Thymus (tissue), 11 donors: ENCODE data around the gene CELSR1. TPM values are rescaled to one million over a fixed set of nuclear protein-coding genes. Genes with fewer than 3 reads are reported as not detected.

Experiments used
- DNase-seq, 9 donors: peaks; one replicate each; pipeline ENCODE4 v3.0.0-alpha.2; 2013; ENCODE audit warnings: low spot score in 9 of 9, low read depth in 6 of 9, missing footprints in 1 of 9
- H3K27ac ChIP-seq, 2 donors: one replicate each; pipeline ENCODE4 v1.5.1; 2013; ENCODE audit warnings: control low read depth in 1 of 2, low read depth in 1 of 2, low read length in 1 of 2, mild to moderate bottlenecking in 1 of 2, moderate library complexity in 1 of 2
- H3K27me3 ChIP-seq, 2 donors: one replicate each; pipeline ENCODE4 v1.5.1; 2013; ENCODE audit warnings: low read length in 1 of 2; ENCODE audit not compliant: control insufficient read depth in 2 of 2, insufficient read depth in 1 of 2
- H3K36me3 ChIP-seq, 2 donors: one replicate each; pipeline ENCODE4 v1.5.1; 2013; ENCODE audit warnings: low read length in 1 of 2, mild to moderate bottlenecking in 1 of 2, moderate library complexity in 1 of 2; ENCODE audit not compliant: control insufficient read depth in 2 of 2, insufficient read depth in 2 of 2
- H3K4me1 ChIP-seq, 2 donors: one replicate each; pipeline ENCODE4 v1.5.1; 2013; ENCODE audit warnings: low read length in 2 of 2; ENCODE audit not compliant: control insufficient read depth in 2 of 2, insufficient read depth in 2 of 2
- H3K4me3 ChIP-seq, 2 donors: one replicate each; pipeline ENCODE4 v1.5.1; 2013; ENCODE audit warnings: low read length in 2 of 2, control low read depth in 1 of 2, mild to moderate bottlenecking in 1 of 2
- H3K9me3 ChIP-seq, 2 donors: one replicate each; pipeline ENCODE4 v1.5.1; 2013; ENCODE audit warnings: low read length in 1 of 2, mild to moderate bottlenecking in 1 of 2; ENCODE audit not compliant: control insufficient read depth in 2 of 2, insufficient read depth in 1 of 2
- WGBS: extraction: QIAGEN DNeasy Blood & Tissue Kit; methylation state at CpG from one replicate; pipeline ENCODE4 v1.1.7; 2013; 5-methylcytosine and 5-hydroxymethylcytosine counted together
- polyA plus RNA-seq: library from polyadenylated mRNA; stranded (reverse); fragments of 200-250 nt; gene quantifications from one replicate; pipeline ENCODE4 v1.2.3, GENCODE V29; 2013
- total RNA-seq: library from RNA; stranded (reverse); fragments of 120-200 nt; gene quantifications from one replicate; pipeline ENCODE4 v1.2.4, GENCODE V29; 2013
- donor health status: healthy.

The CELSR1 gene
- total and polyA plus RNA-seq, 2 donors = 3.7 to 9.4 TPM

DNA sequence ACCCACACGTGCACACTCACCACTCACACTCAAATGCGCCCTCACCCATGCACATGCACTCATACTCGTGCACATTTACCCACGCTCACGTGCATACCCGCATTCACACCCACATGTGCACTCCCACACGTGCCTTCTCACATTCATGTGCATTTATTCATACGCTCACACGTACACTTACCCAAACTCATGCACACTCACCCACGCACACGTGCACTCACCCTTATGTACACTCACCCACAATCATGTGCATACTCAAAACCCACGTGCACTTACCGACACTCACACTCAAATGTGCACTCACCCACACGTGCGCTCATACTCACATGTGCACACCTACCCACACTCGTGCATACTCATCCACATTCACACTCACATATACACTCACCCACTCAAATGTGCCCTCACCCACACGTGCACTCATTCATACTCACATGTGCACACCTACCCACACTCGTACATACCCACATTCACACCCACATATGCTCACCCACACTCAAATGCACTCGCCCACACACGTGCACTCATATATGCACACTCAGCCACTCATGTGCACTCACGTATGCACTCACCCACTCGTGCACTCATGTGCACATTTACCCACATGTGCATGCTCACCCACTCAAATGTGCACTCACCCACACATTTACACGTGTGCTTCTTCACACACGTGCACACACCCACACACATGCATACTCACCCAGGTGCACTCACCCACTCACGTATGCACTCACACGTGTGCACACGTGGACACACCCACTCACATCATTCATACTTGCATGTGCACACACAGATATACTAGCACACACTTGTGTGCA lies 117.5 kb downstream of the CELSR1 start:
- Histone ChIP-seq H3K36me3 (no peaks in the 10 kb centered on the region), H3K9me3 (no peaks in the 10 kb centered on the region), H3K4me1 (peaks cover 0 to 15% of the 10 kb centered on the region in 2 donors), H3K4me3 (no peak overlapping the region), H3K27ac (no peak overlapping the region), H3K27me3 (peaks cover 0 to 9% of the 10 kb centered on the region in 2 donors)
- WGBS = 97% methylated on average over 27 of the region's 27 CpGs
- DNase-seq = no peak

DNA sequence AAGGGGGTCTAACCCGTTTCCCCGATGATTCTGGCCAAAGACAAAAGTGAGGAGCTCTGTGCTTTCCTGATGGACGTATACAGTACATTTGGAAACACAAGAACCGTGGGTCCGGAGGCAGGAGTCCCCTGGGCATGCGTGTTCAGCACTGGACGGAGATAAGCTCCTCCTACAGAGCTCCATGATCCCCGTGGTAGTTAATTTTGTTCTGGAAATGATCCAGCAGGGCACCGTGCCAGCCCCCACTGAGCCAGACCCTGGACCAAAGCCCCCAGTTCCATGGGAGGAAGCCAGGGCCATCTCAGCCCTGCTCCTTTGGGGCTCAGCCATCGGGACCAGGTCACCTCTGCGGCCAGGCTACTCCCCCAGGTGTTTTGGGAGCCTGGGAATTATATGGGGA lies 118.6 kb downstream of the CELSR1 start:
- Histone ChIP-seq H3K27ac (no peak overlapping the region), H3K9me3 (no peaks in the 10 kb centered on the region), H3K4me3 (no peak overlapping the region), H3K27me3 (peaks cover 0 to 18% of the 10 kb centered on the region in 2 donors), H3K36me3 (no peaks in the 10 kb centered on the region), H3K4me1 (peaks cover 0 to 15% of the 10 kb centered on the region in 2 donors)
- 84% methylated on average over 11 of the region's 11 CpGs for WGBS
- DNase-seq = no peak

DNA sequence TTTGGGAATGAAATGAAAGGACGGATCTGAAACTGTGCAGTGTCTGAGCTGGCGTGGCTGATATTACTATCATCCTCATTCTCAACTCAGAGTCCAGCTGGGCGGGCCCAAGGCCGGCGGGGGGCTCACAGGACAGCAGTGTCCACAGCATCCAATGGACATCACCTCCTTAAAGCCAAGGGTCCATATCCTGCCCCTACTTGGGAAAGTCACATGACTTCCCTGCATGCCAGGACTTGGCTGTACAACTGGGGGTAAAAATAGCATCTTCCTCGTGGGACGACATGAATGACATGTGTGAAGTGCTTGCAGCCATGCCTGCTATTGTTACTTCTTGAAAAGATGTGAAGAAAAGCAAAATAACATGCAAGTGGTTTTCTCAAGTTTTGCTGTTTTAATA lies 119.7 kb downstream of the CELSR1 start:
- 75% methylated on average over 7 of the region's 7 CpGs for WGBS
- H3K36me3 ChIP-seq = no peaks in the 10 kb centered on the region
- no peak overlapping the region for H3K27ac ChIP-seq
- peaks cover 0 to 15% of the 10 kb centered on the region in 2 donors for H3K4me1 ChIP-seq
- H3K4me3 ChIP-seq = no peak overlapping the region
- H3K27me3 ChIP-seq = peaks cover 0 to 22% of the 10 kb centered on the region in 2 donors
- DNase-seq = no peak
- H3K9me3 ChIP-seq = no peaks in the 10 kb centered on the region

DNA sequence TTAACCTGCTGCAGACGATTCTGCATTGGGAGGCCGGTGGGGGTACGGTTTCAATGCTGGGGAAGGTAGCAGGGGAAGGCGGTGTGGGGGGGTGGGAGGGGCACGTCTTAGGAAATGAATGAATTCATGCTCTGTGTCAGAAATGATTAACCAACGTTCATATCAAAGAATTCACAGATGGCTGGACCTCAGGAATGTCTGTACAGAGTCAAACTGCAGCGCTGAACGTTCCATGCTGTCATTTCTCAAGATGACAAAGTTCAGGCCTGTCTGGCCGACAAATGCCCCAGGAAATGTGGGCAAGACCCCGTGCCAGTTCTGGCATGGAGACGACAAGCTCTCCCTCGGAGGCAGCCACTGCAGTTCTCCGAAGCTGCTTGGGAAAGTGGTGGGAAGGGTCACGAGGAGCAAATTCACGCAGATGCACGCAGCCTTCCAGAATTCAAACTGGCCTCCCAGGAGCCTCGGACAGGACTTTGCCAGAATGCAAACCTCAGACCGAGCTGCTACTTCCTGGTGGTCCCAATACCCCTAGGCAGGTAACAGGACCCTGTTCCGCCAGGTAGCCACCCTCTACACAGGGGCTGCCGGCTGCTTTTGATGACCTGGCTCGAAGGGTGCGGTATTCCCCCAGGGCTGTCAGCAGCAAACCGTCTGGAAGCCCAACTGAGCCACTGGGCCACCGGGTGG lies 120.4 kb downstream of the CELSR1 start:
- Histone ChIP-seq H3K36me3 (no peaks in the 10 kb centered on the region), H3K9me3 (no peaks in the 10 kb centered on the region), H3K4me1 (peaks cover 0 to 15% of the 10 kb centered on the region in 2 donors), H3K27me3 (peaks cover 0 to 29% of the 10 kb centered on the region in 2 donors), H3K27ac (no peak overlapping the region), H3K4me3 (no peak overlapping the region)
- 92% methylated on average over 24 of the region's 24 CpGs for WGBS
- no peak for DNase-seq

DNA sequence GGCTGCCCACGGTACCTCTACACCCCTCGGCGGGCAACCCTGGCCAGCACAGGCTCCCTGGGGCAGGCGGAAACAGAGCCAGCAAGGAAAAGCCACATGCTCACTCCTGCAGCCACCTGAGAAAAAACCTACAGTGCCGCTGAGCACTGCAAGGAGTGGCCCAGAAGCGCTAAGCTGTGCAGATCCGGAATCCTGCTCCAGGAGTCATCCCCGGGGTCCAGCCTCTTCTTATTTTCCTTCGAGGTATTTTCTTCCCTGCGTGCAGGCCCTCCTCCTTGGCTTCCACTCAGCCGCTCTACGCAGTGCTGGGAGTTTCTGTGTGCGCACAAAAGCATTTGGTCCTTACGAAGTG lies 120.9 kb downstream of the CELSR1 start:
- no peaks in the 10 kb centered on the region for H3K36me3 ChIP-seq
- H3K4me1 ChIP-seq = peaks cover 0 to 11% of the 10 kb centered on the region in 2 donors
- H3K9me3 ChIP-seq = no peaks in the 10 kb centered on the region
- 86% methylated on average over 14 of the region's 14 CpGs for WGBS
- H3K4me3 ChIP-seq = no peak overlapping the region
- DNase-seq = no peak
- peak overlapping the region; percentile 37 to 46 for H3K27ac ChIP-seq
- H3K27me3 ChIP-seq = peaks cover 0 to 31% of the 10 kb centered on the region in 2 donors

DNA sequence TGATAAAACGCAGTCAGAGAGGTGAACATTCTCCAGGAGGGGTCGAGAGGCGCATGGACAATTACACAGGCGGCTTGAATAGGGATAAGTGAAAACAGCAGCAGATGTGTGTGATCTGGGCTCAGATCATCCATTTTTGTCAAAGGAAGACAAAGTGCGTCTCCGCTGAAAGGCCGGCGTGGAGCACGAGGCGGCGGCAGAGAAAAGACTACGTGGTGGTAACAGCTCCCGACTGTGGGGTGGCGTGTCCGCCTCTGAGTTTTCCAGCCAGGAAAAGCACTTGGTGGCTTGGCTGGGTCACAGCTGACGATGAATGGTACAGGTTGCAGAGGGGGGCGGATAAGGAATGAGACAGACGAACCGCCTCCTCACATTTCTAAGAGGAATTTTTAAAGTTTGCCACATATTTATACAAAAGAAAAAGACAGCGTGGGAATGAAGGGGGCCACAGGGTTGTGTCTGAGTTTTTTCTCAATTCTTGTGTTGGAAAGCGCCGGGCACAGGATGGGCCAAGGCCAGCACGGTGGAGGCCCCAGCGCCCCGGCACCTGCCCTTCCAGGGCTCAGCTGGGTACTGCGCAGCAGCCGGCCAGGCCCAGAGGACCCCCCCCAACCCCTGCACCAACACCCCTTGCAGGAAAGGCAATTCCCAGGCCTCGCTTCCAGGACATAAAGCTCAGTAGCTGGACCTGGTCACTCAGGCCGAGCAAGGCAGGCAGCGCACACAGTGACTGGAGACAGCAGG lies 121.5 kb downstream of the CELSR1 start:
- Histone ChIP-seq H3K4me3 (no peak overlapping the region), H3K9me3 (no peaks in the 10 kb centered on the region), H3K4me1 (peaks cover 0 to 6% of the 10 kb centered on the region in 2 donors), H3K27me3 (peaks cover 0 to 31% of the 10 kb centered on the region in 2 donors), H3K36me3 (no peaks in the 10 kb centered on the region), H3K27ac (peak overlapping the region; percentile 37 to 46)
- no peak for DNase-seq
- 93% methylated on average over 30 of the region's 30 CpGs for WGBS

DNA sequence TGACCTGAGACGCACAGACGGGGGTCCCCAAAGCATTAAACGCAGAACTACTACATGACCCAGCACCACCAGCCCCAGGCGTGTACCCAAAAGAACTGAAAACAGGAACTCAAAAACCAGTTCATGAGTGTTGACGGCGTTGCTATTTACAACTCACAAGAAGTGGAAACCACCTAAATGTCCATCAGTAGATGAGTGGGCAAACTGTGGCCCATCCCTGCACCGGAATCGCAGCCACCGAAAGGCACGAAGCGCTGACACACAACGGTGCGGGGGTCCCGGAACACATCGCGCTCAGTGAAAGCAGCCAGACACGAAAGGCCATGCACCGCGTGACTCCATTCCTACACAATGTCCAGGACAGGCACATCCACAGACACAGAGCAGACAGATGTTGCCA lies 122.7 kb downstream of the CELSR1 start:
- Histone ChIP-seq H3K27ac (no peak overlapping the region), H3K9me3 (no peaks in the 10 kb centered on the region), H3K4me3 (no peak overlapping the region), H3K4me1 (peaks cover 0 to 6% of the 10 kb centered on the region in 2 donors), H3K27me3 (peaks cover 0 to 31% of the 10 kb centered on the region in 2 donors), H3K36me3 (no peaks in the 10 kb centered on the region)
- no peak for DNase-seq
- WGBS = 88% methylated on average over 19 of the region's 19 CpGs

DNA sequence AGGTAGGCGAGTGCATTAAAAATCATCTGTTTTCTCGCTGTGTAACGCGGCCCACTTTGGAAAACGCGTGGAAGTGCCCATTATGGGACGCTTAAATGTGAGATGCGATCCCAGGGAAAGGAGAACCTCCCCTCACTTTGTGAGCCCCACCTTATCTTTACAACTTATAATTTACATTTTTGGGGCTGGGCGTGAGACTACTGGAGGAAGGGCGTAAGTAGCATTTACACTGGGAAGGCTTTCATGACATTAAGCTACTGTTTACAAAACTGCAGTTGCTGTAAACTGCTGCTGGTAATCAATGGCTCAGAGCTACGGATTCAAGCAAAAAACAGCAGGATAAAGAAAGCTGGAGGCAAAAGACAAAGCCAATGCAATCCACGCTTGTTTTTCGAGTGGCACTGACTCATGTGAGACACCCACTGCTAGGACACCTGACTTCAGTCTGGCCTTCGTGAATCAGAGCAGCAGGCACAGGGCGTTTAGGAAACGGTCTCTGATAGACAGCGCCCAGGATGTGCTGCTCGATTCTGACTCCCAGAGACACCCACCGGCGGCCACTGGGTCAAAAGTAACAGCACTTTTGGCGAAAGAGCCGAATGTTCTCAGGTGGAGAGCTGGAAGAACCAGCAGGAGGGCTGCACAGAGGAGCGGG lies 123.6 kb downstream of the CELSR1 start:
- no peaks in the 10 kb centered on the region for H3K36me3 ChIP-seq
- H3K9me3 ChIP-seq = no peaks in the 10 kb centered on the region
- H3K4me3 ChIP-seq = no peak overlapping the region
- peaks cover 0 to 6% of the 10 kb centered on the region in 2 donors for H3K4me1 ChIP-seq
- no peak overlapping the region for H3K27ac ChIP-seq
- DNase-seq = no peak
- 92% methylated on average over 23 of the region's 23 CpGs for WGBS
- H3K27me3 ChIP-seq = peaks cover 0 to 29% of the 10 kb centered on the region in 2 donors
